ENCODE results near the gene NFKBIE.

DNA sequence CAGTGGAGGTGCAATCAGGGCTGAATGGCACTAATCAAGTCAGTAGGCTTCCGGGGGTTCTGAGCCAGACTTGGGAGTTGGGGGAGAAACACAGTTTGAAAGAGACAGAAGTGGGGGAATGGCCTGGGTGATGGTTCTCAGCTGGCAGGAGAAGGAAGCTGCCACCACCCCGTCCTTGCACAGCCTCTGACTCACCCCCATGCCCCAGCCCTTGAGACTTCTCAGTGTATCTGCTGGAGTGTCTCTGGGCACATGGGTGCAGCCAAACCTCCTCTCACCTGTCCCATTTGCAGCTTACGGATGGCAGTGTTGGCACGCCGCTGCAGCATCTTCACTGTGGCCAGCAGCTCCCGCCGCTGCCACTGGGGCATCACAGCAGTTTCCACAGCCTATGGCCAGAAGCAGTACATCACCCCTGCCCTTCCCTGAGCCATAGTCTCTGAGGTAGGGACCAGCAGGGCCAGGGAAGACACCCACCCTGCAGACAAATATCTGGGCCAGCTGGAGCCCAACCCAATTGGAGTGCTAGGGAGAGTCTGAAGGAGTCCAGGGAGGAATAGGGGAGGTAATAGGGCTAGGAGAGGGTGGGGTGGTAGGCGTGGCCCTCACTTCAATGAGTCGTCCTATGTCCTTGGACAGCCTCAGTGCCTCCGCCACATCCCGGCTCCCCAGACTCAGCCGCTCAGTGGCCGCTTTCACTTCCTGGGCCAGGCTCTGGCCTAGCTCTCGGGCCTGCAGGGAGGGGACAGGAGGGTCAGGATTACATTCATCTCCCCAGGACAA, 36.6 kb upstream of the NFKBIE start:
- TF ChIP-seq, protein P1, sequence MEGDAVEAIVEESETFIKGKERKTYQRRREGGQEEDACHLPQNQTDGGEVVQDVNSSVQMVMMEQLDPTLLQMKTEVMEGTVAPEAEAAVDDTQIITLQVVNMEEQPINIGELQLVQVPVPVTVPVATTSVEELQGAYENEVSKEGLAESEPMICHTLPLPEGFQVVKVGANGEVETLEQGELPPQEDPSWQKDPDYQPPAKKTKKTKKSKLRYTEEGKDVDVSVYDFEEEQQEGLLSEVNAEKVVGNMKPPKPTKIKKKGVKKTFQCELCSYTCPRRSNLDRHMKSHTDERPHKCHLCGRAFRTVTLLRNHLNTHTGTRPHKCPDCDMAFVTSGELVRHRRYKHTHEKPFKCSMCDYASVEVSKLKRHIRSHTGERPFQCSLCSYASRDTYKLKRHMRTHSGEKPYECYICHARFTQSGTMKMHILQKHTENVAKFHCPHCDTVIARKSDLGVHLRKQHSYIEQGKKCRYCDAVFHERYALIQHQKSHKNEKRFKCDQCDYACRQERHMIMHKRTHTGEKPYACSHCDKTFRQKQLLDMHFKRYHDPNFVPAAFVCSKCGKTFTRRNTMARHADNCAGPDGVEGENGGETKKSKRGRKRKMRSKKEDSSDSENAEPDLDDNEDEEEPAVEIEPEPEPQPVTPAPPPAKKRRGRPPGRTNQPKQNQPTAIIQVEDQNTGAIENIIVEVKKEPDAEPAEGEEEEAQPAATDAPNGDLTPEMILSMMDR (optimal IDR thresholded peaks at IDR 0.05 in 1 of 3, IDR thresholded peaks at IDR 0.05 in 1 of 3, conservative IDR thresholded peaks at IDR 0.05 in 1 of 3; ENCODE audit: extremely low read depth in 1 of 3, insufficient read depth in 2 of 3, low read length in 3 of 3), result no peak
- TF ChIP-seq EZH2 (IDR thresholded peaks at IDR 0.05; ENCODE audit: low read length), result no peak
